Left lung (tissue), 10 donors: Measurements from ENCODE around the gene AP5Z1. TPM values are rescaled to one million over a fixed set of nuclear protein-coding genes. Genes with fewer than 3 reads are reported as not detected.
A peak's percentile ranks its signal among the peaks of the same experiment; 100 is the strongest.

Experiments used
- ATAC-seq: fragments of 200-7000 bp; cut with Tn5 transposase; one replicate; pipeline ENCODE4 v1.9.1; 2020; ENCODE audit warnings: moderate library complexity
- DNase-seq, 4 donors: peaks; one replicate each; pipeline ENCODE4 v3.0.0-alpha.2; 2013 to 2020
- H3K27ac ChIP-seq, 2 donors: fragments of 200-600 bp; sonication (generic) in 1 of 2; one replicate each; pipeline versions ENCODE4 v1.5.0 to v1.8.0; 2020 to 2021
- H3K27me3 ChIP-seq, 2 donors: fragments of 200-600 bp; sonication (generic) in 1 of 2; one replicate each; pipeline versions ENCODE4 v1.5.0 to v1.8.0; 2020 to 2021
- H3K36me3 ChIP-seq, 2 donors: fragments of 200-600 bp; sonication (generic) in 1 of 2; one replicate each; pipeline versions ENCODE4 v1.5.0 to v1.8.0; 2020 to 2021
- H3K4me1 ChIP-seq, 2 donors: fragments of 200-600 bp; one replicate each; pipeline ENCODE4 v1.8.0; 2021
- H3K4me3 ChIP-seq, 2 donors: fragments of 200-600 bp; sonication (generic) in 1 of 2; one replicate each; pipeline versions ENCODE4 v1.5.0 to v1.8.0; 2020 to 2021; ENCODE audit warnings: mild to moderate bottlenecking in 1 of 2
- H3K9me3 ChIP-seq, 2 donors: fragments of 200-600 bp; sonication (generic) in 1 of 2; one replicate each; pipeline versions ENCODE4 v1.5.0 to v1.8.0; 2020 to 2021
- CTCF ChIP-seq, 2 donors: fragments of 200-600 bp; sonication (generic) in 1 of 2; IDR thresholded peaks; one replicate each; pipeline versions ENCODE4 v1.5.0 to v1.8.0; 2021; ENCODE audit warnings: antibody characterized with exemption in 2 of 2
- intact Hi-C, 2 donors: fragments of 100-400 bp; cut with DNase I; formaldehyde crosslinking; loops; one replicate each; pipeline versions ENCODE4 v1.11.2 to v1.14.2; 2022
- polyA plus RNA-seq, 6 donors: library from polyadenylated mRNA; unstranded; fragments of 120-200 nt; gene quantifications; one replicate each; pipeline ENCODE4 v1.2.1, GENCODE V29; 2013; ENCODE audit not compliant: insufficient read length in 6 of 6
- total RNA-seq, 2 donors: library from RNA; stranded (reverse); fragmentation: NEBNext Ultra II Directional; extraction: Animal tissue kit (Norgen Biotek cat#: 25700); gene quantifications; one replicate each; pipeline ENCODE4 v1.2.1, GENCODE V29; 2021
- donor health status: DM: no; HTN: yes; CAD: no.
- donor health status: DM: no; HTN: no; CAD: no.

AP5Z1 gene
- total and polyA plus RNA-seq, 8 donors = 16.9 to 49.5 (median 22.5) TPM

DNA sequence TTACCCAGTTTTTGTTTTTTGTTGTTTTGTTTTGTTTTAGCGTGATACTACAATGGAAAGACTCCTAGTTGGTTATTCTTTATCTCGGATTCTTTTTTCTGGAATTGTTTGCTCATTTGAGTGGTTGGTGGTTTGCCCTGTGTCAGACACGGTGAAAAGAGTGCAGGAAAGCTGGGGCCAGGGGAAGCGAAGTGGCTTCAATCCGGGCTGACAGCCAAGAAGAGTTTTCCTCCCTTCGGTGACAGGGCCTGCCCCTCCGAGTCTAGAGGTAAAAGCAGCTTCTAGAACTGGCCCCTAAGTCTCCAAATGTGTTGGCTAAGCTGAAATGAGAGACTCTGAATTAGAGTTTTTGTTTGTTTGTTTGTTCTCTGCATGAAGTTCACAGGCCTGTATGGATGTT is 5.7 kb upstream of the AP5Z1 start:
- Histone ChIP-seq H3K27ac (peak overlapping the region in 1 of 2 donors; percentile 26), H3K9me3 (no peaks in the 10 kb centered on the region), H3K4me3 (no peak overlapping the region), H3K4me1 (peaks cover 11 to 13% of the 10 kb centered on the region in 2 donors), H3K27me3 (no peaks in the 10 kb centered on the region), H3K36me3 (peaks cover 0 to 30% of the 10 kb centered on the region in 2 donors)
- peak; percentile 69 for ATAC-seq
- peak in 2 of 4 donors; percentile 28 to 44 for DNase-seq
- intact Hi-C loops = no loop called here
- TF ChIP-seq CTCF (IDR thresholded peaks at IDR 0.05) = no peak

- no peak overlapping the region for H3K27ac ChIP-seq
- H3K4me3 ChIP-seq = no peak overlapping the region
- no peaks in the 10 kb centered on the region for H3K9me3 ChIP-seq
- intact Hi-C loops = no loop called here
- ATAC-seq (no peak), DNase-seq (peak in 1 of 4 donors; percentile 39)
- H3K4me1 ChIP-seq = peaks cover 12 to 14% of the 10 kb centered on the region in 2 donors
- H3K27me3 ChIP-seq = no peaks in the 10 kb centered on the region
- peaks cover 0 to 20% of the 10 kb centered on the region in 2 donors for H3K36me3 ChIP-seq
- TF ChIP-seq CTCF (IDR thresholded peaks at IDR 0.05) = no peak
These were observed 4.5 kb upstream of the AP5Z1 start for GRCh38 chr7:4770886-4771285.

- H3K36me3 ChIP-seq = peaks cover 0 to 11% of the 10 kb centered on the region in 2 donors
- no peak overlapping the region for H3K27ac ChIP-seq
- peaks cover 17 to 21% of the 10 kb centered on the region in 2 donors for H3K4me1 ChIP-seq
- no peak overlapping the region for H3K4me3 ChIP-seq
- intact Hi-C loops = no loop called here
- ATAC-seq (no peak), DNase-seq (peak in 1 of 4 donors; percentile 49)
- no peaks in the 10 kb centered on the region for H3K9me3 ChIP-seq
- TF ChIP-seq CTCF (IDR thresholded peaks at IDR 0.05) = no peak
- H3K27me3 ChIP-seq = no peaks in the 10 kb centered on the region
These were observed 3.7 kb upstream of the AP5Z1 start for GRCh38 chr7:4771737-4772136.

- H3K27me3 ChIP-seq = no peaks in the 10 kb centered on the region
- DNase-seq (peak in 1 of 4 donors; percentile 51), ATAC-seq (no peak)
- no peaks in the 10 kb centered on the region for H3K9me3 ChIP-seq
- TF ChIP-seq CTCF (IDR thresholded peaks at IDR 0.05) = no peak
- H3K27ac ChIP-seq = no peak overlapping the region
- intact Hi-C loops = no loop called here
- H3K36me3 ChIP-seq = peaks cover 0 to 6% of the 10 kb centered on the region in 2 donors
- H3K4me1 ChIP-seq = peaks cover 20 to 27% of the 10 kb centered on the region in 2 donors
- H3K4me3 ChIP-seq = no peak overlapping the region
These were observed 3.1 kb upstream of the AP5Z1 start for GRCh38 chr7:4772306-4772705.

DNA sequence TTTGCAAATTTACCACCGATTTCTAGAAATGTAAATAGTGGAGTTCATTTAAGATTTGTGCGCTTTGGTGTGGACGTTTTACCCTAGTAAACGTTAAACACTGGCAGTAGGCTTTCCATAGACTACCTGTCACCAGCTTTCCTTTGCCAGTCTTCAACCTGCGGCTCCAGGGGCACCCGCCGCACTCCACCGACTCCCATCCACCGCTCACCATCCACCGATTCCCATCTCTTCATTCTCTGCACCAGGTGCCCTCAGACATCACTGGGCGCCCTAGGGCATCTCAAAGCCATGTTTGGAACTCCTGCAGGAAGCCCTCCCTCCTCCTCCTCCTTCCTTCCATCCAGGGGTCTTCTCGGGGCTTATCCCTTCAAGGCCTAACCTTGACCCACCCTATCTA is 1.4 kb upstream of the AP5Z1 start:
- H3K27ac ChIP-seq = no peak overlapping the region

More for the DNA sequence above, 1.4 kb upstream of the AP5Z1 start:
- no peak for TF ChIP-seq CTCF (IDR thresholded peaks at IDR 0.05)
- Histone ChIP-seq H3K27me3 (no peaks in the 10 kb centered on the region), H3K36me3 (peaks cover 0 to 10% of the 10 kb centered on the region in 2 donors), H3K9me3 (no peaks in the 10 kb centered on the region), H3K4me1 (peaks cover 20 to 39% of the 10 kb centered on the region in 2 donors), H3K4me3 (peak overlapping the region in 1 of 2 donors; percentile 92)
- DNase-seq (no peak), ATAC-seq (no peak)
- intact Hi-C loops = no loop called here
